ENCODE measurements around the gene PAQR4. TPM values are rescaled to one million over a fixed set of nuclear protein-coding genes. Genes with fewer than 3 reads are reported as not detected.

Gene PAQR4
- total and polyA plus RNA-seq, 2 experiments from 2014 or later, result 3.1 to 11.0 TPM

GRCh38 chr16:3012246-3012645 is 43.1 kb downstream of the PAQR4 start:
- no peaks in the 10 kb centered on the region for H3K9me3 ChIP-seq (ENCODE audit: low read depth)
- peaks cover 46% of the 10 kb centered on the region for H3K4me1 ChIP-seq (ENCODE audit: low read depth)
- H3K4me3 ChIP-seq, result no peak overlapping the region
- DNase-seq (ENCODE audit: low read depth in 1 of 2, low spot score in 1 of 2), result no peak
- no peak for TF ChIP-seq CTCF (IDR thresholded peaks at IDR 0.05; ENCODE audit: low read depth, low read length)
- H3K27ac ChIP-seq, result no peak overlapping the region
- no peaks in the 10 kb centered on the region for H3K36me3 ChIP-seq
- no peaks in the 10 kb centered on the region for H3K27me3 ChIP-seq

- DNase-seq (ENCODE audit: low read depth in 1 of 2, low spot score in 1 of 2), result peak in 1 of 2 donors; percentile 48
- Histone ChIP-seq H3K27ac (no peak within 1 kb of the TSS), H3K9me3 (ENCODE audit: low read depth) (no peaks in the 10 kb centered on the region), H3K4me3 (no peak within 1 kb of the TSS), H3K36me3 (no peaks in the 10 kb centered on the region), H3K27me3 (no peaks in the 10 kb centered on the region), H3K4me1 (ENCODE audit: low read depth) (peaks cover 39% of the 10 kb centered on the region)
- no peak for TF ChIP-seq CTCF (IDR thresholded peaks at IDR 0.05; ENCODE audit: low read depth, low read length)
These were observed 43.8 kb downstream of the PAQR4 start, which contains the start of gene CLDN9 for GRCh38 chr16:3012828-3013420. TSS of gene CLDN9 (plus strand) at chr16:3012923. CDS start at chr16:3013363, 440 bp downstream.

- Histone ChIP-seq H3K27ac (no peak overlapping the region), H3K36me3 (no peaks in the 10 kb centered on the region), H3K4me3 (no peak overlapping the region), H3K9me3 (ENCODE audit: low read depth) (no peaks in the 10 kb centered on the region), H3K27me3 (no peaks in the 10 kb centered on the region), H3K4me1 (ENCODE audit: low read depth) (peaks cover 36% of the 10 kb centered on the region)
- no peak for TF ChIP-seq CTCF (IDR thresholded peaks at IDR 0.05; ENCODE audit: low read depth, low read length)
- DNase-seq (ENCODE audit: low read depth in 1 of 2, low spot score in 1 of 2), result no peak
These were observed 44.4 kb downstream of the PAQR4 start for GRCh38 chr16:3013491-3013951.

- H3K36me3 ChIP-seq, result no peaks in the 10 kb centered on the region
- no peak overlapping the region for H3K4me3 ChIP-seq
- H3K27me3 ChIP-seq, result no peaks in the 10 kb centered on the region
- H3K27ac ChIP-seq, result no peak overlapping the region
- no peaks in the 10 kb centered on the region for H3K9me3 ChIP-seq (ENCODE audit: low read depth)
- TF ChIP-seq CTCF (IDR thresholded peaks at IDR 0.05; ENCODE audit: low read depth, low read length), result no peak
- DNase-seq (ENCODE audit: low read depth in 1 of 2, low spot score in 1 of 2), result no peak
- peaks cover 31% of the 10 kb centered on the region for H3K4me1 ChIP-seq (ENCODE audit: low read depth)
These were observed 45.0 kb downstream of the PAQR4 start for GRCh38 chr16:3013998-3014690.

GRCh38 chr16:3014971-3015370 is 45.8 kb downstream of the PAQR4 start:
- peaks cover 24% of the 10 kb centered on the region for H3K4me1 ChIP-seq (ENCODE audit: low read depth)

More at GRCh38 chr16:3014971-3015370, 45.8 kb downstream of the PAQR4 start:
- Histone ChIP-seq H3K36me3 (no peaks in the 10 kb centered on the region), H3K4me3 (no peak overlapping the region), H3K9me3 (ENCODE audit: low read depth) (no peaks in the 10 kb centered on the region), H3K27ac (no peak overlapping the region), H3K27me3 (no peaks in the 10 kb centered on the region)
- no peak for DNase-seq (ENCODE audit: low read depth in 1 of 2, low spot score in 1 of 2)
- TF ChIP-seq CTCF (IDR thresholded peaks at IDR 0.05; ENCODE audit: low read depth, low read length), result no peak
